B cell (primary cell): Measurements from ENCODE around the gene MAN2B1. TPM values are rescaled to one million over a fixed set of nuclear protein-coding genes. Genes with fewer than 3 reads are reported as not detected.

Source experiments
- ATAC-seq: fragments of 200-7000 bp; cut with Tn5 transposase; one replicate; pipeline ENCODE4 v1.10.0; 2021; ENCODE audit warnings: low read depth, mild to moderate bottlenecking, moderate number of reproducible peaks, moderate library complexity
- CTCF ChIA-PET: fragments of 350-600 bp; sonication (Branson Sonifier 250); formaldehyde crosslinking; loops from one replicate; lab custom pipeline; 2021; ENCODE audit warnings: antibody characterized with exemption, inconsistent platforms; lab: Charles Lee
- POLR2A ChIA-PET: fragments of 350-600 bp; sonication (Branson Sonifier 250); formaldehyde crosslinking; loops from one replicate; lab custom pipeline; 2021; ENCODE audit warnings: antibody characterized with exemption; lab: Charles Lee
- DNase-seq: peaks from one replicate; pipeline ENCODE4 v3.0.0; 2013
- H2AFZ ChIP-seq: 2 replicates; pipeline ENCODE4 v1.6.1; 2012; ENCODE audit warnings: mild to moderate bottlenecking, low read depth, low read length; ENCODE audit not compliant: insufficient read depth, poor library complexity, severe bottlenecking
- H3K27ac ChIP-seq, 2 donors: 1 replicate in 1 of 2; 2 replicates in 1 of 2; pipeline ENCODE4 v1.5.1; 2012 to 2013; ENCODE audit warnings: low read length in 2 of 2, mild to moderate bottlenecking in 2 of 2, moderate library complexity in 1 of 2
- H3K27me3 ChIP-seq, 4 experiments: fragments of 200-600 bp in 1 of 4; sonication (generic) in 1 of 4; replicated peaks in 1 of 4; 1 replicate in 2 of 4; 2 replicates in 2 of 4; pipeline versions ENCODE4 v1.6.1 to v1.7.0; 2013 to 2016; ENCODE audit warnings: low read length in 3 of 4, mild to moderate bottlenecking in 2 of 4, mixed read lengths in 1 of 4, moderate library complexity in 1 of 4; ENCODE audit not compliant: insufficient read depth in 4 of 4, control insufficient read depth in 3 of 4; ENCODE audit errors: control extremely low read depth in 1 of 4
- H3K36me3 ChIP-seq, 2 experiments: replicated peaks in 1 of 2; 1 replicate in 1 of 2; 2 replicates in 1 of 2; pipeline versions ENCODE4 v1.6.1 to v1.7.1; 2013; ENCODE audit warnings: low read length in 1 of 2; ENCODE audit not compliant: insufficient read depth in 2 of 2, control insufficient read depth in 1 of 2; ENCODE audit errors: control extremely low read depth in 1 of 2, extremely low read depth in 1 of 2
- H3K4me1 ChIP-seq, 2 donors: fragments of 200-600 bp in 1 of 2; sonication (generic) in 1 of 2; 1 replicate in 1 of 2; 2 replicates in 1 of 2; pipeline versions ENCODE4 v1.5.1 to v1.6.1; 2013 to 2017; ENCODE audit warnings: low read length in 2 of 2; ENCODE audit not compliant: control insufficient read depth in 2 of 2, insufficient read depth in 2 of 2
- H3K4me2 ChIP-seq: replicated peaks from 2 replicates; pipeline ENCODE3; 2012; ENCODE audit warnings: mild to moderate bottlenecking, low read depth, low read length; ENCODE audit not compliant: poor library complexity, severe bottlenecking
- H3K4me3 ChIP-seq, 5 experiments: fragments of 200-600 bp in 1 of 5; sonication (generic) in 1 of 5; 1 replicate in 3 of 5; 2 replicates in 2 of 5; pipeline versions ENCODE4 v1.5.1 to v1.7.0; 2011 to 2016; ENCODE audit warnings: low read length in 4 of 5, mild to moderate bottlenecking in 4 of 5, low read depth in 2 of 5, control low read depth in 1 of 5, moderate library complexity in 1 of 5; ENCODE audit not compliant: insufficient read depth in 1 of 5; ENCODE audit errors: control extremely low read depth in 1 of 5, extremely low read depth in 1 of 5
- H3K79me2 ChIP-seq: fragments of 200-600 bp; sonication (generic); one replicate; pipeline ENCODE4 v1.6.0; 2016; ENCODE audit warnings: low read length; ENCODE audit not compliant: control insufficient read depth, insufficient read depth
- H3K9ac ChIP-seq: fragments of 200-600 bp; sonication (generic); 2 replicates; pipeline ENCODE4 v1.6.1; 2017; ENCODE audit warnings: mild to moderate bottlenecking, low read length, moderate library complexity
- H3K9me3 ChIP-seq, 3 donors: one replicate each; pipeline versions ENCODE4 v1.6.1 to v1.7.1; 2013; ENCODE audit warnings: low read length in 2 of 3; ENCODE audit not compliant: control insufficient read depth in 2 of 3, insufficient read depth in 1 of 3; ENCODE audit errors: control extremely low read depth in 1 of 3
- H4K20me1 ChIP-seq: 2 replicates; pipeline ENCODE4 v1.6.0; 2012; ENCODE audit warnings: mild to moderate bottlenecking, low read length; ENCODE audit not compliant: insufficient read depth, control insufficient read depth, poor library complexity, severe bottlenecking
- H3K27ac Mint-ChIP-seq: one replicate; pipeline ENCODE4 v1.8.0; 2021; ENCODE audit warnings: mixed read lengths
- H3K27me3 Mint-ChIP-seq: one replicate; pipeline ENCODE4 v1.8.0; 2021; ENCODE audit warnings: mixed read lengths
- H3K4me1 Mint-ChIP-seq: one replicate; pipeline ENCODE4 v1.8.0; 2021; ENCODE audit warnings: mixed read lengths
- H3K4me3 Mint-ChIP-seq: one replicate; pipeline ENCODE4 v1.8.0; 2021; ENCODE audit warnings: mixed read lengths
- H3K9me3 Mint-ChIP-seq: one replicate; pipeline ENCODE4 v1.8.0; 2022; ENCODE audit warnings: mixed read lengths; ENCODE audit not compliant: insufficient read depth
- CTCF ChIP-seq: fragments of 200-600 bp; IDR thresholded peaks from one replicate; pipeline ENCODE4 v1.8.0; 2022; ENCODE audit warnings: antibody characterized with exemption, mild to moderate bottlenecking
- EZH2 ChIP-seq: IDR thresholded peaks from 2 replicates; pipeline ENCODE4 v1.6.1; 2012; ENCODE audit warnings: borderline replicate concordance, low read depth, mild to moderate bottlenecking, moderate library complexity, low read length; ENCODE audit not compliant: insufficient read depth, poor library complexity, severe bottlenecking
- WGBS: methylation state at CpG from one replicate; pipeline ENCODE4 v1.1.5; 2013; ENCODE audit warnings: missing lambda C conversion rate; ENCODE audit not compliant: insufficient coverage; 5-methylcytosine and 5-hydroxymethylcytosine counted together
- intact Hi-C: fragments of 100-400 bp; cut with micrococcal nuclease; formaldehyde crosslinking; loops from one replicate; pipeline ENCODE4 v1.10.0; 2022
- polyA plus RNA-seq: library from polyadenylated mRNA; depleted of rRNA; stranded (reverse); fragments of >200 nt; gene quantifications from 2 replicates; pipeline ENCODE4 v1.2.3, GENCODE V29; 2012
- total RNA-seq, 2 donors: library from RNA; stranded (reverse); fragments of 120-200 nt in 1 of 2; gene quantifications; 1 replicate in 1 of 2; 2 replicates in 1 of 2; pipeline versions ENCODE4 v1.2.3 to v1.2.4, GENCODE V29; 2013 to 2022

Gene MAN2B1
- total and polyA plus RNA-seq, 2 donors (not counting 1 experiment from before 2014, with no cell fraction given) = 183 to 256 TPM

- H2AFZ ChIP-seq = peak overlapping the region; percentile 83
- ATAC-seq (no peak), DNase-seq (no peak)
- peak overlapping the region; percentile 100 for H3K27ac Mint-ChIP-seq
- peak overlapping the region; percentile 93 to 96 for H3K27ac ChIP-seq
- peaks cover 0 to 3% (median 0%) of the 10 kb centered on the region in 3 donors for H3K9me3 ChIP-seq
- peak overlapping the region; percentile 91 for H3K4me2 ChIP-seq
- H3K9ac ChIP-seq = peak overlapping the region; percentile 96
- TF ChIP-seq EZH2 = no peak
- TF ChIP-seq CTCF = no peak
- peak overlapping the region; percentile 89 to 99 (median 98) for H3K4me3 ChIP-seq
- peaks cover 91% of the 10 kb centered on the region for H3K79me2 ChIP-seq
- ChIA-PET POLR2A (interaction anchor here (0.6 to 2.0 kb wide), 6 partner anchors 22 to 183 kb away, joined by 3 to 14 read pairs (median 4); partner anchors contain the start of genes DHPS, MAN2B1 and WDR83), CTCF (interaction anchor here (0.9 to 1.4 kb wide), 6 partner anchors 29 to 116 kb away, joined by 3 to 8 read pairs (median 6); no protein-coding TSS in a partner anchor)
- H3K9me3 Mint-ChIP-seq = no peaks in the 10 kb centered on the region
- H3K27me3 Mint-ChIP-seq = no peaks in the 10 kb centered on the region
- H4K20me1 ChIP-seq = peaks cover 12% of the 10 kb centered on the region
- H3K4me3 Mint-ChIP-seq = peak overlapping the region; percentile 100
- no peaks in the 10 kb centered on the region for H3K27me3 ChIP-seq
- intact Hi-C loops = loop anchor here (2.0 to 5.0 kb wide), 3 partner anchors 47 to 181 kb away; partner anchors contain the start of genes GET3 and JUNB
- H3K4me1 Mint-ChIP-seq = peaks cover 59% of the 10 kb centered on the region
- peaks cover 56 to 78% of the 10 kb centered on the region in 2 donors for H3K4me1 ChIP-seq
- 0% methylated on average over 5 of the region's 10 CpGs for WGBS
- peaks cover 4 to 27% of the 10 kb centered on the region in 2 experiments for H3K36me3 ChIP-seq
Observed at GRCh38 chr19:12611361-12611699, 55.2 kb downstream of the MAN2B1 start.
